Measurements from ENCODE around the gene HAPSTR1.
"Not testable (repeated sequence)": the region's sequence is repeated elsewhere in the genome, so short reads cannot be mapped to it uniquely, and the experiment has no call there.

The HAPSTR1 gene

DNA sequence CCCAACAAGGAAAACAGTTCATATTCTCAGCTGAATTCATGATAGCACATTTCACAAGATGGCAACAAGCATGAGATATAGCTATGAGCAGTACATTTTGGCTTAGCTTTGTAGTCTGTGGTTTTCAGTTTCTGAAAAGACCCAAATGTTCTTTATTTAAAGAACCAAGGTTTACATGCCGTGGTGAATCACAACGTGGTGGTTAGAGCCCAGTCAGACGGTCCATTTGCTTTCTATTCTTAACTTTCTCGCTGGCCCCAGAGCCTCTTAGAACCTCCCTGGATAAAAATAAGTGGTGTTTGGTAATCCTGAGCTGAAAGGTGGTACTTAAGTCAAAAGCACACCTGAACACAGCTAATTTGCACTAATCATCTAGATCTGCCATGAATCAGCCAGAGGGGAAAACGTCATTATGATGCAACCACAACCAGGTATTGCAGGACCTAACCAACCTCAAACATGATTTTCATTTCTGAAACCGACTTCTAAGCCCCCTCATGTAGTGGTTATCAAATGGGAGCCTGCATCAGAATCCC is 18.6 kb upstream of the HAPSTR1 start:
- no peak for DNase-seq

DNA sequence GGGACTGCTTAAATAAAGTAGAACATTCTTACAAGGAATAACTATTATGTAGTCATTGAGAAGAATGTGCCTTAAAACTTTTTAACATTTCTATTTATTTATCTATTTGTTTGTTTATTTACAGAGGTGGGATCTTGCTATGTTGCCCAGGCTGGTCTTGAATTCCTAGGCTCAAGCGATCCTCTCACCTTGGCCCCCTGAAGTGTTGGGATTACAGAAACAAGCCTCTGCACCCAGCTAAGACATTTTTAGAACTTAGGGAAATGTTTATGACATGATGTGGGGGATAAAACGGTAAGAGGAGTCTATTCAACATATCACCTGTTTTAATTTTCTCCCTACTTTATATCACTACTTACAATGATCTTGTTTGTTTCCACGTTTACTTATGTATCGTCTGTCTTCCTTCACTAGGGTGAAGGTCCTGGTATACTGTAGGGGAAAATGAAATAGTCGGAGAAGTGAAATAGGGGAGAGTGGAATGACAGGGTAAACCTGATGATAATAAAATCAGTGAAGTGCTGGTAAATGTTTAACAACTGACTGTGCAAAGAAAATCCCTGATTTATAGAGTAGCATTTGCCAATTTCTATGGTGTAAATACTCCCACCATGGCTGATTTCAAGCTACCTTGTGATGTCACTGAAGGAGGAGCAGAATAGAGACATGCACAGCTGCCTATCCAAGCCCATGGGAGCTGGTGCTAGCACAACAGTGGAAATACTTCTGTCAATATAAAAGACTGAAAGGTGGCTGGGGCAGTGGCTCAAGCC is 16.0 kb upstream of the HAPSTR1 start:
- DNase-seq: no peak

GRCh38 chr16:9077091-9077809 is 14.2 kb upstream of the HAPSTR1 start:
- DNase-seq: no peak

DNA sequence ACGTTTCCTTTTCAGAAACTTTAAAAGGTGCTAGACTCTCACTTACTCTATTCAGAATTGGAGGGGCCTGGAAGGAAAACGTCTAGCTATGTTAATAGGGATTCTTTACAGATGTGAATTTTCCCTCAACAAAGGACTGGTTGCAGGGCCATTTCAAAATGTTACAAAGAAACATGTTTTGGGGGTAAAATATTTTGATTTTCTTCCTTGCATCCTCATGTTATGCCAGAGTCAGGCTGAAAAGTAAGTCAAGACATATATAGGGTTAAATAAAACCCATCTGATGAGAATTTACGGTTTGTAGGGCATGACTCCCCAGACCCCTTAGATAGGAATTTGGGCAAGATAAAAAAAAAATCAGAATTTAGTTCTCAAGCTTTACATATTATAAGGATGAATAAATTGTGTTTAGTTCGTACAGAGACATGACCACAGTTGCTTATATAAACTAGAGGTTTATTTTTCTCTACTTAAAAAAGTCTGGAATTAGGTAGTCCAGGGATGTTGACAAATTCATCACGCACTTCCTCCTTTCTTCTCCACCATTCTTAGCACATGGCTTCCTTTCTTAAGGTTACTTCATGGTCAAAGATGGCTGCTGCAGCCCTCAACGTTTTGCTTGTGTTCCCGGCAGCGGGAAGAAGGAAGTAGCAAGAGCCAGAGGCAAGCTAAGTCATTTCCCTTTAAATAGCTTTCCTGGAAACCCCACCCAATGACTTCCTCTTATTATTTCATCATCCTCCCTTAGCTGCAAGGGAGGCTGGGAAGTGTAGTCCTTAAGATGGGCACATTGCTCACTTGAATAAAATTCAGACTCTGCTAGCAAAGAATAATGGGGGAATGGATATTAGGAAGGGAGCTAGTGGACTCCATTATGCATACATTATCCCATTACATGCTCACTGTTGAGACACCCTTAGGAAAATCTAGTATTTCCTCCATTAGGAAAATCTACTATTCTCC is 12.7 kb upstream of the HAPSTR1 start:
- peak; percentile 87 for DNase-seq

DNA sequence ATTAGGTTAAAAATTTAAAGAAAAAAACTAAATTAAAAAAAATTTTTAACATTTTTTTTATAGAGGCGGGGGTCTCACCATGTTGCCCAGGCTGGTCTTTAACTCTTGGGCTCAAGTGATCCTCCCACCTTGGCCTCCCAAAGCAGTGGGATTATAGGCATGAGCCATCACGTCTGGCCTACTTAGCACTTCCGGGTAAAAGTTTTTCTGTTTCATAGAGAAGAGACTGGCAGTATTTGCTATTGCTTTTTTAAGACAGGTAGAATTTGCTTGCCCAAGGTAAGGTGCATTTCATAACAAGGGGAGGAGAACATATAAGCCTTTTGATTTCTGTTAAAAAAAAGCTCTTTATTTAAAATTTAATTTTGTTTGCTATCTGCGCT is 12.0 kb upstream of the HAPSTR1 start:
- no peak for DNase-seq

GRCh38 chr16:9081158-9081557 is 10.3 kb upstream of the HAPSTR1 start:
- DNase-seq: no peak

GRCh38 chr16:9081843-9082242 is 9.6 kb upstream of the HAPSTR1 start:
- no peak for DNase-seq

DNA sequence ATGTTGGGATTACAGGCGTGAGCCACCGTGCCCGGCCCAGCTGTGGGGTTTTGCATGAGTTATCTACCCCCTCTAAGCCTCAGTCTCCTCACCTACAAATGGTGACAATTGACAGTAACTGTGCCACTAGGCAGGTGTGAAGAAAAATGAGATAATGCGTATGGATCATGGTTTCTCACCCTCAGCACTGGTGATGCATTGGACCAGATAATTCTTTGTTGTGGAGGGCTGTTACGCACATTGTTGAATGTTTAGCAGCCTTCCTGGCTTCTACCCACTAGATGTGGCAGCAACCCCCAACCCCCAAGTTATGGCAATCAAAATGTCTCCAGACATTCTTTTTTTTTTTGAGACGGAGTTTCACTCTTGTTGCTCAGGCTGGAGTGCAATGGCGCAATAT is 9.0 kb upstream of the HAPSTR1 start:
- DNase-seq: no peak

GRCh38 chr16:9087733-9088132 is 3.7 kb upstream of the HAPSTR1 start:
- DNase-seq: not testable (repeated sequence)

- DNase-seq: no peak
Measured at GRCh38 chr16:9088848-9089247, 2.6 kb upstream of the HAPSTR1 start.

DNA sequence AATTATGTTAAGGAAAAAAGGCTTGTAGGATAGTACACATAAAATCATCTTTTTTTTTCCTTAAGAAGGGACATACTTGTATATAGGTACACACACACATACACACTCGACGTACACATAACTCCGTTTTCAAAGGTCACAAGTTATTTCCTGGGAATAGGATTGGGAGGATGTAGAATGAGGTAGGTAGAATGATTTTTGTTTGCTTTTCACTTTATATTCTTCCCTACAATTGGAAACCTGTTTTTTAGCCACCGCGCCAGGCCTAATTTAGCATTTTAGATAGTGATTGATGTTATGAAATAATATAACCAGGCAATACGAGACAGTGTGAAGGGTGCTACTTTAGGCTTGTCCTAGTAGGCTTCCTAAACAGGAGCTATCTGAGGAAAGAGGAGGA is 1.8 kb upstream of the HAPSTR1 start:
- no peak for DNase-seq

- peak; percentile 73 for DNase-seq
Measured at GRCh38 chr16:9090101-9090959, 1.1 kb upstream of the HAPSTR1 start.

GRCh38 chr16:9091867-9092281 is 430 bp downstream of the HAPSTR1 start:
- peak; percentile 40 for DNase-seq

GRCh38 chr16:9092282-9092977 is 986 bp downstream of the HAPSTR1 start:
- DNase-seq: peak; percentile 58

- DNase-seq: peak; percentile 66
Measured at GRCh38 chr16:9092978-9093344, 1.5 kb downstream of the HAPSTR1 start.

DNA sequence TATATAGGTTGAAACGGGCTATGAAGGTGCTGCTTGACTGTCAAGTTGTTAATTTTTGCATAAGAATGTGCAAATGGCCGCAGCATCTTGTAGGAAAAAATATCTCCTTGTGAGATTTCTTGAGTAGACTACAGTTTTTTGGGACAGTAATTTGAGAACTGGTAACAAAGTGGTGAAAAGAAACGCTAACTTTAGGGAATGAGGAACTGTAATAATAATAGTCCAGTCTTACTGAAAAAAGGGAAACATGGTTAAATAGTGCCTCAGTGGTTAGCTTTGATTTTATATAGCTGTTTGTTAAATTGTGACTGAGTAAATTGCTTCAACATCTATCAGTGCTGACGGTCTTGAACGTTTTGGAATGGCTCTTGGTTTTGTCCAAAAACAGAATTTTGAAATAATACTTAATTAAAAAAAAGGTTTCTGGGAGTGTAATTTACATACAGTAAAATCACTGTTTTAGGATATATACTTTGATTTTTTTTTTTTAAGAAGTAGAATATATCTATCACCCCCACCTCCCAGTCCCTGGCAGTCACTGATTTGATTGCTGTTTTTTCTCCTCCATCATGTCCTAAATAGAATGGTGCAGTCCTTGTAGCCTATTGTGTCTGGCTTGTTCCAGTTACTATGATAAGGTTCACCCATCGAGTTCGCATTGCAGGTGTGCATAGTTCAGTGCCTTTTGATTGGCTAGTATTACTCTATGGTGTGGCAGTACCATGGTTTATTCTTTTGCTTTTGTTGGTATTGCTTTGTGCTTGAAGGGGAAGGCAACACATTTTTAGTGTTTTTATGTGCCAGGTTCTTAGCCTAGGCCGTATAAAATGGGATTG is 2.8 kb downstream of the HAPSTR1 start:
- no peak for DNase-seq

- no peak for DNase-seq
Measured at GRCh38 chr16:9095171-9095570, 3.7 kb downstream of the HAPSTR1 start.

DNA sequence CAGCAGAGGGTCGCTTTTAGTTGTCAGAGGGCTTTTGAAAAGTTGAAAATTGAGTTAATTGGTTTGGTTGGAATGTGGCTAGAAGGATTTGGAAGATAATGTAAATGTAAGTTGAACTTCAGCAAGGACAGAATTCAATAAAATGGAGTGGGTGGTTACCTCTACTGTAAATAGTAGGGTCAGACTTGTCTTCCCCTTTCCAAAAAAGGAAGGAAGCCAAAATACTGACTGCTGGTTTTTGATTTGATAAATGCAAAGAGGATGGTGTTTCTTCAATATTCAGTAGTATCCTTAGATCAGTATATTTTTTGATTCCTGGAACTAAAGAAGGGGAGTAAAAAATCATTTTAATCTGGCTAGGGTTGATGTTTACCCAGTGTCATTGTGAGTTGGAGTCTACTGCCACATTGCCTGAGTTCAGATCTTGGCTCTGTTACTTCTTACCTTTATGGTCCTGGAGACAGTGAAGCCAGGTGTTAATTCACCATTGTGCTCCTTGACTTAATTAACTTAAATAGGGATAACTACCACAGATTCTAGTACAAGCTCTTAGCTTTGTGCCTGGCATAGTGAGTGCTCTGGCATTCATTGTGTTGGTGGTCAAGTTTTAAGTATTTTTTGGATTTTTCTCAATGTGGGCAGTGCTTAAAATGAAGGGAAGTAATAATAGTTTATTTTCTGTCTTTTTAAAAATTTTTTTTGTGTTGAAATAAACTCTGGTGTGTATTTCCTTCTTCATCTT is 4.4 kb downstream of the HAPSTR1 start:
- DNase-seq: no peak

- DNase-seq: no peak
Measured at GRCh38 chr16:9096416-9096952, 5.0 kb downstream of the HAPSTR1 start.

Measured in NCI-H82 (cell line).